Bronchial epithelial cell (primary cell): ENCODE data around the gene ENDOV. TPM values are rescaled to one million over a fixed set of nuclear protein-coding genes. Genes with fewer than 3 reads are reported as not detected.

Source experiments
- DNase-seq: peaks from one replicate; pipeline ENCODE4 v3.0.0-alpha.2; 2010; ENCODE audit warnings: low read depth
- FAIRE-seq: peaks from 2 replicates; lab custom pipeline; 2011; peaks lifted over from hg19 to GRCh38; lab: Jason Lieb, UNC
- H3K27me3 ChIP-seq: 2 replicates; pipeline ENCODE4 v1.5.1; 2011; ENCODE audit warnings: low read length; ENCODE audit not compliant: control insufficient read depth, insufficient read depth
- H3K36me3 ChIP-seq: 2 replicates; pipeline ENCODE4 v1.5.1; 2011; ENCODE audit warnings: low read length; ENCODE audit not compliant: control insufficient read depth, insufficient read depth
- H3K4me3 ChIP-seq: 2 replicates; pipeline ENCODE4 v1.5.1; 2011; ENCODE audit warnings: mild to moderate bottlenecking, low read depth, low read length, control low read depth
- CTCF ChIP-seq: IDR thresholded peaks from 2 replicates; pipeline ENCODE4 v1.5.1; 2011; ENCODE audit warnings: mild to moderate bottlenecking, moderate library complexity, low read length, control low read depth, inconsistent platforms; ENCODE audit not compliant: insufficient read depth, severe bottlenecking
- total RNA-seq: library from RNA; depleted of rRNA; stranded (reverse); fragments of >200 nt; gene quantifications from 2 replicates; pipeline ENCODE4 v1.2.1, GENCODE V29; 2014

The ENDOV gene
- total RNA-seq, 1 donor from 2014 or later: 19.5 TPM

- no peak for TF ChIP-seq CTCF
- Histone ChIP-seq H3K36me3 (peaks cover 36% of the 10 kb centered on the region), H3K4me3 (no peak overlapping the region), H3K27me3 (no peaks in the 10 kb centered on the region)
- DNase-seq (no peak), FAIRE-seq (no peak)
Observed at GRCh38 chr17:80384078-80384960, 30.6 kb upstream of the ENDOV start.

DNA sequence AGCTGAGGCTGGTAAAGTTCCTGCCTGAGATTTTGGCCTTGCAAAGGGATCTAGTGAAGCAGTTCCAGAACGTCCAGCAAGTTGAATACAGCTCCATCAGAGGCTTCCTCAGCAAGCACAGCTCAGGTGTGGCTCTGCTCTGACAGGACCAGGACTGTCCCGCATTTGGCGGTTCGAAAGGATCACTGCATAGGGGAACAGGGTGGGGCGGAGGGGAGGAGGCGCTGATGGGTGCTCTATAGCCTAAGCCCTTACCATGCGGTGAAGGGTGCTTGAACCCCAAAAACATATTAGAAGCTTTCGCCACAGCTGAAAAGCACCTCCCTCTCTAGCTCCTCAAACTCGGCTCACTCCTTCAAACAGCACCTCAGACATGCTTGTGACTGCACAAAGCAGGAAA lies 29.9 kb upstream of the ENDOV start:
- DNase-seq (no peak), FAIRE-seq (no peak)
- H3K36me3 ChIP-seq: peaks cover 38% of the 10 kb centered on the region
- H3K4me3 ChIP-seq: no peak overlapping the region
- TF ChIP-seq CTCF: no peak
- no peaks in the 10 kb centered on the region for H3K27me3 ChIP-seq

- H3K27me3 ChIP-seq: no peaks in the 10 kb centered on the region
- no peak overlapping the region for H3K4me3 ChIP-seq
- no peak for TF ChIP-seq CTCF
- FAIRE-seq: no peak
- no peak for DNase-seq
- peaks cover 34% of the 10 kb centered on the region for H3K36me3 ChIP-seq
Observed at GRCh38 chr17:80386341-80386740, 28.6 kb upstream of the ENDOV start.

- no peak overlapping the region for H3K4me3 ChIP-seq
- TF ChIP-seq CTCF: no peak
- no peaks in the 10 kb centered on the region for H3K27me3 ChIP-seq
- peaks cover 32% of the 10 kb centered on the region for H3K36me3 ChIP-seq
- no peak for FAIRE-seq
- no peak for DNase-seq
Observed at GRCh38 chr17:80387071-80387470, 27.9 kb upstream of the ENDOV start.

GRCh38 chr17:80388175-80388574 lies 26.8 kb upstream of the ENDOV start:
- no peak for DNase-seq
- Histone ChIP-seq H3K27me3 (no peaks in the 10 kb centered on the region), H3K4me3 (no peak overlapping the region), H3K36me3 (peaks cover 30% of the 10 kb centered on the region)
- no peak for FAIRE-seq
- no peak for TF ChIP-seq CTCF
